KMS-11 (cell line): ENCODE results near the gene TPX2.

Experiments used
- H2AFZ ChIP-seq: fragments of 200-600 bp; sonication (generic); 2 replicates; pipeline ENCODE4 v1.6.1; 2016; ENCODE audit warnings: antibody characterized with exemption, mixed run types, low read depth
- H3K27ac ChIP-seq: fragments of 200-600 bp; sonication (generic); 2 replicates; pipeline ENCODE4 v1.6.1; 2016; ENCODE audit warnings: mild to moderate bottlenecking, mixed run types
- H3K27me3 ChIP-seq: fragments of 200-600 bp; sonication (generic); 2 replicates; pipeline ENCODE4 v1.6.1; 2017; ENCODE audit warnings: mild to moderate bottlenecking, low read depth, mixed run types, moderate library complexity; ENCODE audit not compliant: insufficient read depth
- H3K36me3 ChIP-seq: fragments of 200-600 bp; sonication (generic); 2 replicates; pipeline ENCODE4 v1.6.1; 2017; ENCODE audit warnings: mild to moderate bottlenecking, mixed run types; ENCODE audit not compliant: insufficient read depth
- H3K4me1 ChIP-seq: fragments of 200-600 bp; sonication (generic); 2 replicates; pipeline ENCODE4 v1.6.1; 2016; ENCODE audit warnings: mild to moderate bottlenecking, low read depth, mixed run types; ENCODE audit not compliant: poor library complexity, severe bottlenecking
- H3K4me2 ChIP-seq: fragments of 200-600 bp; sonication (generic); 2 replicates; pipeline ENCODE4 v1.7.0; 2016; ENCODE audit warnings: mild to moderate bottlenecking, mixed run types
- H3K4me3 ChIP-seq: fragments of 200-600 bp; sonication (generic); IDR thresholded peaks from 2 replicates; pipeline ENCODE4 v1.6.1; 2017; ENCODE audit warnings: low read depth, low read length, mixed read lengths; ENCODE audit not compliant: insufficient read depth
- H3K79me2 ChIP-seq: fragments of 200-600 bp; sonication (generic); 2 replicates; pipeline ENCODE4 v1.6.1; 2016; ENCODE audit warnings: low read depth, mixed run types; ENCODE audit not compliant: insufficient read depth
- H3K9ac ChIP-seq: fragments of 200-600 bp; sonication (generic); 2 replicates; pipeline ENCODE4 v1.6.1; 2016; ENCODE audit warnings: mild to moderate bottlenecking, mixed run types
- H4K20me1 ChIP-seq: fragments of 200-600 bp; sonication (generic); 2 replicates; pipeline ENCODE4 v1.6.1; 2016; ENCODE audit warnings: mild to moderate bottlenecking, mixed run types; ENCODE audit not compliant: insufficient read depth
- CTCF ChIP-seq: fragments of 200-600 bp; sonication (generic); conservative IDR thresholded peaks from 2 replicates; pipeline ENCODE4 v1.6.1; 2017; ENCODE audit warnings: low read depth, mild to moderate bottlenecking, antibody characterized with exemption, low read length, moderate library complexity, mixed read lengths

The TPX2 gene

GRCh38 chr20:31843288-31843687 is 104.2 kb downstream of the TPX2 start:
- H3K27me3 ChIP-seq = peaks cover 40% of the 10 kb centered on the region
- no peak overlapping the region for H3K4me3 ChIP-seq
- H3K4me2 ChIP-seq = no peak overlapping the region
- no peak overlapping the region for H3K27ac ChIP-seq
- H3K79me2 ChIP-seq = no peaks in the 10 kb centered on the region
- TF ChIP-seq CTCF = no peak
- H4K20me1 ChIP-seq = no peaks in the 10 kb centered on the region
- H3K9ac ChIP-seq = no peak overlapping the region
- no peaks in the 10 kb centered on the region for H3K36me3 ChIP-seq
- H3K4me1 ChIP-seq = peaks cover 20% of the 10 kb centered on the region
- no peak overlapping the region for H2AFZ ChIP-seq

- H3K4me3 ChIP-seq = no peak overlapping the region
- no peaks in the 10 kb centered on the region for H3K79me2 ChIP-seq
- H3K4me1 ChIP-seq = peaks cover 20% of the 10 kb centered on the region
- peaks cover 46% of the 10 kb centered on the region for H3K27me3 ChIP-seq
- no peaks in the 10 kb centered on the region for H4K20me1 ChIP-seq
- no peaks in the 10 kb centered on the region for H3K36me3 ChIP-seq
- H3K4me2 ChIP-seq = no peak overlapping the region
- no peak overlapping the region for H2AFZ ChIP-seq
- H3K9ac ChIP-seq = no peak overlapping the region
- no peak overlapping the region for H3K27ac ChIP-seq
- no peak for TF ChIP-seq CTCF
Measured at GRCh38 chr20:31843881-31844280, 104.8 kb downstream of the TPX2 start.

- Histone ChIP-seq H3K27me3 (peaks cover 52% of the 10 kb centered on the region), H2AFZ (no peak overlapping the region), H3K4me3 (no peak overlapping the region), H4K20me1 (no peaks in the 10 kb centered on the region), H3K27ac (no peak overlapping the region), H3K4me1 (peaks cover 20% of the 10 kb centered on the region), H3K79me2 (no peaks in the 10 kb centered on the region), H3K4me2 (no peak overlapping the region), H3K9ac (no peak overlapping the region), H3K36me3 (no peaks in the 10 kb centered on the region)
- TF ChIP-seq CTCF = no peak
Measured at GRCh38 chr20:31844737-31845299, 105.7 kb downstream of the TPX2 start.

GRCh38 chr20:31845300-31845863 is 106.3 kb downstream of the TPX2 start, which contains the start of gene FOXS1:
FOXS1 (minus strand) TSS chr20:31845604; CDS start chr20:31845542, 62 bp downstream.
- no peak within 1 kb of the TSS for H3K27ac ChIP-seq
- no peak within 1 kb of the TSS for H3K9ac ChIP-seq

More at GRCh38 chr20:31845300-31845863, 106.3 kb downstream of the TPX2 start, which contains the start of gene FOXS1:
- no peaks in the 10 kb centered on the region for H4K20me1 ChIP-seq
- H3K4me2 ChIP-seq = peak within 1 kb of the TSS; percentile 29; the same call in 1 of the 2 replicates
- peaks cover 20% of the 10 kb centered on the region for H3K4me1 ChIP-seq
- no peak for TF ChIP-seq CTCF
- peaks cover 54% of the 10 kb centered on the region for H3K27me3 ChIP-seq
- H3K79me2 ChIP-seq = no peaks in the 10 kb centered on the region
- no peaks in the 10 kb centered on the region for H3K36me3 ChIP-seq
- no peak within 1 kb of the TSS for H3K4me3 ChIP-seq
- H2AFZ ChIP-seq = no peak within 1 kb of the TSS
